ENCODE results near the gene FNDC8. TPM values are rescaled to one million over a fixed set of nuclear protein-coding genes. Genes with fewer than 3 reads are reported as not detected.
"Not testable (repeated sequence)": the region's sequence is repeated elsewhere in the genome, so short reads cannot be mapped to it uniquely, and the experiment has no call there.

FNDC8 gene
- total RNA-seq, 4 donors from 2014 or later: not detected

DNA sequence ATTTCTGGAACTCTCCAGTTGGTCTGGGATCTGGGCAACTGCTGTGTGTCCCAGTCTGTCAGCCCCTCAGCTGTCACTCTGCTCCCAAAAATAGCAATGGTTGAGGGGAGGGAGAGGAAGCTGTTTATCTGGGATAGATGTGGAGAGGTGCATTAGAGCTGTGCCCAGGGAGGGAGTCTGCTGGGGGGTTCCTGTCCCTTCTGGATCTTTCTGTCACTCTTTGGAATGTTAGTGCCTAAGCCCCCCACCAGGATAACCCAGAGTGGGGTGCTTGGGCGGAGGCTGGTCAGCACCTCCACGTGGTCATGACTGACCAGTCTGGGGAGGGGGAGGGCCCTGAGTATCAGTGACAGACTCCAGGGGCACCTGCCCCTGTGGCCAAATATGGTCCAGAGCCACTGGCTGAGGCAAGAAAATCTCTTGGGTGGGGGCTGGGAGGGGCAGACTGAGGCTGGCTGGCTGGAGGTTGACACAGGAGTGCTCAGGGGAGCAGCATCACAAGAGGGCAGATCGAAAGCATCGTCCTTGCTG lies 26.0 kb downstream of the FNDC8 start, which contains the start of gene UNC45B:
Gene UNC45B (plus strand): TSS at position 443 of the 531 bp plus-strand sequence. CDS start 447 bp downstream, outside the sequence.
- no peak within 1 kb of the TSS for H3K4me3 ChIP-seq
- no peak within 1 kb of the TSS for H3K27ac ChIP-seq
- H3K27me3 ChIP-seq: no peaks in the 10 kb centered on the region
- H3K9me3 ChIP-seq: no peaks in the 10 kb centered on the region
- H3K4me1 ChIP-seq: no peaks in the 10 kb centered on the region
- DNase-seq: no peak
- H3K36me3 ChIP-seq: no peaks in the 10 kb centered on the region
- TF ChIP-seq, protein P1, sequence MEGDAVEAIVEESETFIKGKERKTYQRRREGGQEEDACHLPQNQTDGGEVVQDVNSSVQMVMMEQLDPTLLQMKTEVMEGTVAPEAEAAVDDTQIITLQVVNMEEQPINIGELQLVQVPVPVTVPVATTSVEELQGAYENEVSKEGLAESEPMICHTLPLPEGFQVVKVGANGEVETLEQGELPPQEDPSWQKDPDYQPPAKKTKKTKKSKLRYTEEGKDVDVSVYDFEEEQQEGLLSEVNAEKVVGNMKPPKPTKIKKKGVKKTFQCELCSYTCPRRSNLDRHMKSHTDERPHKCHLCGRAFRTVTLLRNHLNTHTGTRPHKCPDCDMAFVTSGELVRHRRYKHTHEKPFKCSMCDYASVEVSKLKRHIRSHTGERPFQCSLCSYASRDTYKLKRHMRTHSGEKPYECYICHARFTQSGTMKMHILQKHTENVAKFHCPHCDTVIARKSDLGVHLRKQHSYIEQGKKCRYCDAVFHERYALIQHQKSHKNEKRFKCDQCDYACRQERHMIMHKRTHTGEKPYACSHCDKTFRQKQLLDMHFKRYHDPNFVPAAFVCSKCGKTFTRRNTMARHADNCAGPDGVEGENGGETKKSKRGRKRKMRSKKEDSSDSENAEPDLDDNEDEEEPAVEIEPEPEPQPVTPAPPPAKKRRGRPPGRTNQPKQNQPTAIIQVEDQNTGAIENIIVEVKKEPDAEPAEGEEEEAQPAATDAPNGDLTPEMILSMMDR (IDR thresholded peaks at IDR 0.05): no peak
- TF ChIP-seq POLR2A (IDR thresholded peaks at IDR 0.05): no peak

- Histone ChIP-seq H3K9me3 (no peaks in the 10 kb centered on the region), H3K4me1 (no peaks in the 10 kb centered on the region), H3K4me3 (no peak overlapping the region), H3K36me3 (no peaks in the 10 kb centered on the region), H3K27ac (no peak overlapping the region), H3K27me3 (no peaks in the 10 kb centered on the region)
- no peak for TF ChIP-seq POLR2A (IDR thresholded peaks at IDR 0.05)
- TF ChIP-seq, protein P1 (IDR thresholded peaks at IDR 0.05): no peak
- no peak for DNase-seq
Measured at GRCh38 chr17:35148144-35148543, 26.7 kb downstream of the FNDC8 start.

DNA sequence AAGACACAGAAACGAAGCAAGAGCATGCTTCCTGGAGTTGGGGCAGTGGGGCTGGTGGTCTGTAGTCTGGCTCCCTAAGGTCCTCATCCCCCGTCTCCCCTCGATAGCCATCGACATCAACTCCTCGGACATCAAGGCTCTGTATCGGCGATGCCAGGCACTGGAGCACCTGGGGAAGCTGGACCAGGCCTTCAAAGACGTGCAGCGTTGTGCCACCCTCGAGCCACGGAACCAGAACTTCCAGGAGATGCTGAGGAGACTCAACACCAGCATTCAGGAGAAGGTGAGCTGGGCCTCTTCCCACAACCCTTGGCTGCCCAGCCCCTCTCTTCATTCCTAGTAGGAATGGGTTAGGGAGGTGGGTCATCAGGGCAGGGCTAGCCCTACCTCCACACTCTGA lies 28.5 kb downstream of the FNDC8 start:
- H3K4me1 ChIP-seq: no peaks in the 10 kb centered on the region
- H3K4me3 ChIP-seq: no peak overlapping the region
- no peak overlapping the region for H3K27ac ChIP-seq
- H3K36me3 ChIP-seq: no peaks in the 10 kb centered on the region
- TF ChIP-seq, protein P1 (IDR thresholded peaks at IDR 0.05): no peak
- TF ChIP-seq POLR2A (IDR thresholded peaks at IDR 0.05): no peak
- H3K9me3 ChIP-seq: no peaks in the 10 kb centered on the region
- no peaks in the 10 kb centered on the region for H3K27me3 ChIP-seq
- DNase-seq: no peak

DNA sequence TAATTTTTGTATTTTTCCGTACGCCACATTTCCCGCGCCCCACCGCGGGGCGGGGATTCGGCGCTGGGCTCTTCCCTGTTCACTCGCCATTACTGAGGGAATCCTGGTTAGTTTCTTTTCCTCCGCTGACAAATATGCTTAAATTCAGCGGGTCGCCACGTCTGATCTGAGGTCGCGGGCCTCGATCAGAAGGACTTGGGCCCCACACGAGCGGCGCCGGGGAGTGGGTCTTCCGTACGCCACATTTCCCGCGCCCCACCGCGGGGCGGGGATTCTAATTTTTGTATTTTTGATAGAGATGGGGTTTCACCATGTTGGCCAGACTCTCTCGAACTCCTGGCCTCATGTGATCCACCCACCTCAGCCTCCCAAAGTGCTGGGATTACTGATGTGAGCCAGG lies 29.7 kb downstream of the FNDC8 start:
- H3K27ac ChIP-seq, H3K4me3 ChIP-seq, H3K9me3 ChIP-seq, H3K36me3 ChIP-seq, H3K4me1 ChIP-seq, DNase-seq, H3K27me3 ChIP-seq: not testable (repeated sequence)

DNA sequence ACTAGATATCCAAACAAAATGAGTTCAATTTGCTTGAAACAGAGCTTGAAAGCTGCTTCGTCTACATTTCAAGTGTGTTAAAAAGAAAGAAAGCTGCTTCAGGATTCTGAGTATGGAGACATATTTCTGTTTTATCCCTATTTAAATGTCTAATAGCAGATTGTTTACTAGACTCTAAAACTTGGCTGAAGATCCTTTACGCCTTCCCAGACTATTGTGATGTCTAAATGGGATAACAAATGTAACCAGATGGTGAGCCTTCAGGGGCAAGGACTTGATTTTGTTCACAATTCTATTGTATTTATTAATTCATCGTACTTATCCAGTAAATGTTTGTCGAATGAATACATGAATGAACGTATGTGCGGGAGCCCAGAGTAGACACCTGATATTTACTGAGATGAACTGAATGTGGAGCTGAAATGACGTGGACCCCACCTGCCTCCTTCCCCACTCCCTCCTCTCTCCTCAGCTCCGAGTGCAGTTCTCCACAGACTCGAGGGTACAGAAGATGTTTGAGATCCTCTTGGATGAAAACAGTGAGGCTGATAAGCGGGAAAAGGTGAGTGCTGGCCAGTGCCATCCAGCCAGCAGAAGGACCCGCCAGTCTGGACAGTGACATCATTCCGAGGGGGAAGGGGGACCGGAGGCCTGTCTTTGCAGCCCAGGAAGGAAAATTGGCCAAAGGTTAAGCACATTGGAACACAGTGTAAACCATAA lies 31.2 kb downstream of the FNDC8 start:
- TF ChIP-seq, protein P1 (IDR thresholded peaks at IDR 0.05): no peak
- TF ChIP-seq POLR2A (IDR thresholded peaks at IDR 0.05): no peak

More for the DNA sequence above, 31.2 kb downstream of the FNDC8 start:
- Histone ChIP-seq H3K27ac (no peak overlapping the region), H3K4me1 (no peaks in the 10 kb centered on the region), H3K9me3 (no peaks in the 10 kb centered on the region), H3K27me3 (no peaks in the 10 kb centered on the region), H3K4me3 (no peak overlapping the region), H3K36me3 (no peaks in the 10 kb centered on the region)
- DNase-seq: no peak

Data from Peyer's patch (tissue), 4 donors.